Natural killer cell treated with Interleukin-12 subunit alpha and Interleukin-12 subunit beta and Interleukin-15 and Interleukin-18, amount 100 ng/mL, for 72 hours (primary cell): ENCODE measurements around the gene CCDC148. TPM values are rescaled to one million over a fixed set of nuclear protein-coding genes. Genes with fewer than 3 reads are reported as not detected.

Source experiments
- ATAC-seq, 2 donors: fragments of 150-1000 bp; cut with Tn5 transposase in 1 of 2; sonication (Bioruptor Pico), chemical (Tn5 transposase) in 1 of 2; 2 replicates each; pipeline ENCODE4 v1.10.0; 2021
- DNase-seq: peaks from one replicate; pipeline ENCODE4 v3.0.0; 2022; ENCODE audit warnings: low spot score
- H3K27ac Mint-ChIP-seq, 2 donors: 1 replicate in 1 of 2; 2 replicates in 1 of 2; pipeline ENCODE4 v1.8.0; 2022; ENCODE audit warnings: mixed read lengths in 2 of 2, mild to moderate bottlenecking in 1 of 2, moderate library complexity in 1 of 2
- H3K27me3 Mint-ChIP-seq, 2 donors: 1 replicate in 1 of 2; 2 replicates in 1 of 2; pipeline ENCODE4 v1.8.0; 2022; ENCODE audit warnings: mixed read lengths in 2 of 2
- H3K36me3 Mint-ChIP-seq: one replicate; pipeline ENCODE4 v1.8.0; 2022; ENCODE audit warnings: mixed read lengths
- H3K4me1 Mint-ChIP-seq, 2 donors: 1 replicate in 1 of 2; 2 replicates in 1 of 2; pipeline ENCODE4 v1.8.0; 2022; ENCODE audit warnings: low read depth in 2 of 2, mixed read lengths in 2 of 2, mild to moderate bottlenecking in 1 of 2
- H3K4me3 Mint-ChIP-seq: one replicate; pipeline ENCODE4 v1.8.0; 2022; ENCODE audit warnings: mixed read lengths
- H3K9me3 Mint-ChIP-seq: 2 replicates; pipeline ENCODE4 v1.8.0; 2022; ENCODE audit warnings: mixed read lengths
- total RNA-seq, 2 donors: library from RNA; stranded (reverse); gene quantifications; one replicate each; pipeline ENCODE4 v1.2.3, GENCODE V29; 2022

Gene CCDC148
- total RNA-seq, 2 donors from 2014 or later = not detected

DNA sequence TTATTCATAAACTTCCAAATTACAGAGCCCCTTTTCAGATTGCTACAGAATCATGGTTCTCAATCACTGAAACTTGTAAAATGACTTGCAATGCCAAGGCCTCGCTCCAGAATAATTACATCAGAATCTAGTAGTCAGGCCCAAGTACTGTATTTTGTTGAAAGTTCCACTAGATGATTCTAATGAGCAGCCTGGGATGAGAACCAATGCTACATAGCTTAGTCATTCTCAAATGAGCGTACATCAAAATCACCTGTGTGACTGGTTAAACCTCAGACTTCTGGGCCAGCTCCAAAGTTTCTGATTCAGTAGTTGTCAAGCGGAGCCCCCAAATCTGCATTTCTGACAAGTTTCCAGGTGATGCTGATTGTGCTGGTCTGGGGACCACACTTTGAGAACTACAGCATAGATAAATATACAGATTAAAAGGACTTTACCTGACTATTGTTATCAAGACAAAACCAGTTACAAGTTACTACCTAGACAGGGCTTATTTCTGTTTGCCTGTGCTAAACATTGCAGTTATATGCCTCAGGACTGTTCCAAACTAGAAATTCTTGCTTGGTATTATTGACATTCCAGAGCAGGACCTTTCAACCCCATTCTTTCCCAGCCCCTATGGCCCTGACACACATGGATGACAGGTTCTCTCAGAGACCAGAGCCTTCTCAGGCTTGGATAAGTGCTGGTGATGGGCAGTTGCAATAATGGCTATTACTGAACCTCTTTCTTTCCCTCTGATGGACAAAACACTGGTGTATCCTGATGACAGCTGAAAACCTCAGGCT is 271.8 kb downstream of the CCDC148 start:
- ATAC-seq (no peak), DNase-seq (no peak)
- H3K27ac Mint-ChIP-seq = no peak overlapping the region
- no peaks in the 10 kb centered on the region for H3K36me3 Mint-ChIP-seq
- H3K9me3 Mint-ChIP-seq = no peaks in the 10 kb centered on the region
- peaks cover 0 to 3% of the 10 kb centered on the region in 2 donors for H3K4me1 Mint-ChIP-seq
- H3K4me3 Mint-ChIP-seq = no peak overlapping the region
- peaks cover 15 to 17% of the 10 kb centered on the region in 2 donors for H3K27me3 Mint-ChIP-seq

DNA sequence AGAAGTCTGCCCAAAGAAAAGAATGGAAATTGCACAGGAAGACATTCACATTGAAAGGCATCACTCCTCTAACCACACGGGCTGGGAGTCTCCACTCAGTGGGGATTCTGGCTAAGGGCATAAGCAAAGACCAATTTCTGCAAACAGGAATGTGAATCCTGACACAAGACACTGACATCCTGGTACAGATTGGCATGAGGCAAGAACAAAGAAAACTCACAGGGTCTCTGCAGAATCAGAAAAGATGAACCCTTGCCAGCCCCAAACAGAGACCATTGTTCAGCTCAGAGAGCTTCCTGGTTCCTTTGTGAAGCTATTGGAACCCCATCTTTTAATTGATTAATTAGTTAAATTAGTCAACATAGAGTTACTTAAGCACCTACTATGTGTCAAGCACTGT is 272.6 kb downstream of the CCDC148 start:
- H3K27me3 Mint-ChIP-seq = peaks cover 15% of the 10 kb centered on the region in 2 donors
- DNase-seq = no peak
- H3K27ac Mint-ChIP-seq = no peak overlapping the region
- no peak overlapping the region for H3K4me3 Mint-ChIP-seq
- H3K9me3 Mint-ChIP-seq = no peaks in the 10 kb centered on the region
- no peaks in the 10 kb centered on the region for H3K36me3 Mint-ChIP-seq
- no peak for ATAC-seq
- no peaks in the 10 kb centered on the region for H3K4me1 Mint-ChIP-seq

DNA sequence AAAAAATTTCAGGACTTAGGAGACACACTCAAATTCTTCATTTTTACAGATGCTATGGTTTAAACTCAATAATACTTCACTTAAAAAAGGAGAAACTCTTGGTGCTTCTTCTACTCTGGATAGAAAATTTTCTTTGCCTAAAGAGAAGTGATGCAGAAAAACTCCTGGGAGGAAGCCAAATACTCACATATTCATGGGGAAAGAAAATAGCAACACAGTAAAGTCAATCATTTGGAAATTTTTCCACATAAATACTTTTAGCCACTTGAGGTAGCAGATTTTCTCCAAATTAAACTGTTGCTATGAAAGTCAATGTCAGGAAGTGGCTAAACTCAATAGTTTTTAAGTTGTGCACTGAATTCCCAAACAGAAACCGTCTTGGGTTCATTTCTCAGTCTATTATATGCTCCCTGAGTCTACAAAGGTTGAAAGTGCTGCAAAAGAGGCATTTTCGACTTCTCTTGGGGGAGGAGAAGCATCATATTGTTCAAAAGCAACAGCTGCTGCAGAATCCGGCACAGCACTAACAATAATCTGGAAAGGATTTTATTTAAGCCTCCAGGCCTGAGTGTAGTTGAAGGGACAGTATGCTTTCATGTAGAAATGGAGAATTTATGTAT is 273.8 kb downstream of the CCDC148 start:
- H3K4me1 Mint-ChIP-seq = no peaks in the 10 kb centered on the region
- ATAC-seq = no peak

DNA sequence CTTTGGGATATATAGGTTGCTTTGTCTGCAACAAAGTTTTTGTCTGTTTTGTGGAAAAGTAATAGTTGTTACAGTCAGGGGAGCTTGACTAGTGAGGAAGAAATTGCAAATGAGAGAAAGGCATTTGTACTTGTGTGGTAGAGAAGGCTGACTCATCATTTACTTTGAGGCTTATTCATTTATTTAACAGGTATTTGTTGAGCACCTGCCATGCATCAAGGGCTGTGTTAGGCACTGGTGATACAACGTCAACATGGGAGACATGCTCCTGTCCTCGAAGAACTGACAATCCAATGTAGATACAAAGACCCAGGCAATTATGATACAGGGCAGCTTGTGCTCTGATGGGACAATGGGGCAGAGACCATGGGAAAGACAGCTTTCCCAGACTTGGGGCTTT is 275.4 kb downstream of the CCDC148 start:
- Mint-ChIP-seq H3K9me3 (no peaks in the 10 kb centered on the region), H3K36me3 (no peaks in the 10 kb centered on the region), H3K4me1 (no peaks in the 10 kb centered on the region), H3K27me3 (peaks cover 15% of the 10 kb centered on the region in 2 donors), H3K27ac (no peak overlapping the region), H3K4me3 (no peak overlapping the region)
- ATAC-seq = no peak
- no peak for DNase-seq

More for the DNA sequence above, 273.8 kb downstream of the CCDC148 start:
- Mint-ChIP-seq H3K27me3 (peaks cover 15% of the 10 kb centered on the region in 2 donors), H3K27ac (no peak overlapping the region), H3K4me3 (no peak overlapping the region), H3K36me3 (no peaks in the 10 kb centered on the region), H3K9me3 (no peaks in the 10 kb centered on the region)
- no peak for DNase-seq

DNA sequence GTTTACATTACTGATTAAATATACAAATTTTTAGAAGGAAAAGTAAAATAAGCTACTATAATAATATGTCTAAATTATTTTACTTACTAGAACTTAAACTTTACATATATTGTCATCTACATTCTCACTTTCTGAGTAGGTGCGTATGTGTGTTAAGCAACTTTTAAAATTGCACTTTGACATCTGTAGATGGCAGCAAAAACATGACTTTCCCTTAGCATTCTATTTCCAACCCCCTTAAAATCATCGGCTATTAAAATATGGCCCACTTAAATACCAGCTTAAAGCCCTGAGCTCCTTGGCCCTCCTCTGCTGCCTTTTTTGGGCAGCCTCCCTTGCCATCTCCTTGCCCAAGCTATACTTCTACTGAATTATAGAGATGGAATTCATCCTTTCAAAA is 276.9 kb downstream of the CCDC148 start:
- no peak for DNase-seq

DNA sequence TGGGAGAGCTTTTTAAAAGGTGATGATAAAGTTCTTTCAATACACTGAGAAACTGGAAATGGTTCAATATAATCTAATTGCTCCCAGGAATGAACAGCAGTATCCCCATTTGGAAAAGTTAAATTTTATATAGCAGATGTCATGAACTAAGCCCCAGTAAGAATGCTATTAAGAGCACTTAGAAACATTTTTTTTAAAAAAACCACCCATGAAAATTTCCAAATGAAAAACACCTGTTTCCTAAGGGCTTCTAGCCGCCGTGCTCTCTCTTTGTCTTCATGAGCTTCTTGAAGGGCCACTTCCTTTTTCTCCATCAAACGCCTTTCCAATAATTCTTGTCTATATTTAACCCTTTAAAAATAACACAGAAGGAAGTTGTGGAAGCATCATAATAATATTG is 277.9 kb downstream of the CCDC148 start:
- DNase-seq = no peak
- H3K36me3 Mint-ChIP-seq = no peaks in the 10 kb centered on the region
- H3K27me3 Mint-ChIP-seq = peaks cover 15 to 25% of the 10 kb centered on the region in 2 donors
- no peaks in the 10 kb centered on the region for H3K4me1 Mint-ChIP-seq
- no peak overlapping the region for H3K27ac Mint-ChIP-seq
- no peaks in the 10 kb centered on the region for H3K9me3 Mint-ChIP-seq
- no peak for ATAC-seq
- no peak overlapping the region for H3K4me3 Mint-ChIP-seq

More for the DNA sequence above, 276.9 kb downstream of the CCDC148 start:
- Mint-ChIP-seq H3K27me3 (peaks cover 15 to 25% of the 10 kb centered on the region in 2 donors), H3K9me3 (no peaks in the 10 kb centered on the region), H3K4me1 (no peaks in the 10 kb centered on the region), H3K27ac (no peak overlapping the region), H3K36me3 (no peaks in the 10 kb centered on the region), H3K4me3 (no peak overlapping the region)
- no peak for ATAC-seq

DNA sequence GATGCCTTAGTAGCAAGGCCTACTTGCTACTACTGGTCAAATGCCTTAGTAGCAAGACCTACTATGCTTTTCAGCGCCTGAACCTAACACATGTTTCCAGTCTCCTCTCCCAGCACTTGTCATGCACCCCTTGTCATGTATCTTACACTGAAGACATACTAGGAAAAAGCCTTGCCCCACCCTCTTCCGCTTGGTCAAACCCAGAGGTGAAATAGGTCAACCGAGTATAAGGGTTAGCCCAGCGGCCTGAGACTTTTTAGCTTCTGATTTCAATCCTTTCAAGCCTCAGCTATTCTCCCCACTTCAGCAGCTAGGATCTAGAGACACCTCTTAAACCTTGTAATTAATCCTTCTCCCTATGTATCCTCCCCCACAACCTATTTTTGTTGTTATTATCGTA is 281.6 kb downstream of the CCDC148 start:
- H3K4me3 Mint-ChIP-seq = no peak overlapping the region

DNA sequence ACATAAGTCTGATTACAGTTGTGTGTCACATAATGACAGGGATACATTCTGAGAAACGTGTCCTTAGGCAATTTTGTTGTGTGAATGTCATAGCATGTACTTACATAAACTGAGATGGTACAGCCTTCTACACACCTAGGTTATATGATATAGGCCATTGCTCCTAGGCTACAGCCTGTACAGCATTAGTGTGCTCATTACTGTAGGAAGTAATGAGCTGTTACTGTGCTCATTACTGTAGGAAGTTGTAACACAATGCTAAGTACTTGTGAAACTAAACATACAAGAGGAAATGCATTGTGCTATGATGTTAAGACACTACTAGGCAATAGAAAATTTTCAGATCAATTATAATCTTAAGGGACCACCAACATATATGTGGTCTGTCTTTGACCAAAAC is 282.1 kb downstream of the CCDC148 start:
- DNase-seq (no peak), ATAC-seq (no peak)
- Mint-ChIP-seq H3K4me1 (no peaks in the 10 kb centered on the region), H3K27me3 (peaks cover 4 to 21% of the 10 kb centered on the region in 2 donors), H3K36me3 (no peaks in the 10 kb centered on the region), H3K9me3 (no peaks in the 10 kb centered on the region), H3K27ac (no peak overlapping the region), H3K4me3 (no peak overlapping the region)

More for the DNA sequence above, 281.6 kb downstream of the CCDC148 start:
- ATAC-seq = no peak
- no peak for DNase-seq
- Mint-ChIP-seq H3K27ac (no peak overlapping the region), H3K36me3 (no peaks in the 10 kb centered on the region), H3K4me1 (no peaks in the 10 kb centered on the region), H3K9me3 (no peaks in the 10 kb centered on the region), H3K27me3 (peaks cover 4 to 21% of the 10 kb centered on the region in 2 donors)

DNA sequence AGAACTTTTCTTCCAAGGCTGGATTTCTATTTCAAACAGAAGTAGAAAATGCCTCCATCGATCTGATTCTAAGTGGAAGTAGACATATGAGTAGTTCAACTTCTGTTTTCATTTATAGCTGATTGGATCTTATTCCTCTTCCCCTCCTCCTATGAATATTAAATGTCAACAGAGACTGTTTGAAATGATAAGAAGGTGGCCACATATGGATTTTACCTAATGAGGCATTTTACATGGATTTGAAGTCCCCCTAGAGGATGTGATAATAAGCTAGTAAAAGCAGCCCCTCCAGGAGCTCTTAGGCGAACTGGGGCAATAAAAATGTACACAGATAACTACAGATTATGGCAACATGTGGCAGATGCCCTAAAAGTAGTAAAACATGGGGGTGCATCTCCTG is 283.8 kb downstream of the CCDC148 start:
- no peak for ATAC-seq
- no peaks in the 10 kb centered on the region for H3K9me3 Mint-ChIP-seq
- H3K4me3 Mint-ChIP-seq = no peak overlapping the region
- H3K36me3 Mint-ChIP-seq = no peaks in the 10 kb centered on the region
- DNase-seq = no peak
- peaks cover 4 to 29% of the 10 kb centered on the region in 2 donors for H3K27me3 Mint-ChIP-seq
- no peaks in the 10 kb centered on the region for H3K4me1 Mint-ChIP-seq
- no peak overlapping the region for H3K27ac Mint-ChIP-seq

DNA sequence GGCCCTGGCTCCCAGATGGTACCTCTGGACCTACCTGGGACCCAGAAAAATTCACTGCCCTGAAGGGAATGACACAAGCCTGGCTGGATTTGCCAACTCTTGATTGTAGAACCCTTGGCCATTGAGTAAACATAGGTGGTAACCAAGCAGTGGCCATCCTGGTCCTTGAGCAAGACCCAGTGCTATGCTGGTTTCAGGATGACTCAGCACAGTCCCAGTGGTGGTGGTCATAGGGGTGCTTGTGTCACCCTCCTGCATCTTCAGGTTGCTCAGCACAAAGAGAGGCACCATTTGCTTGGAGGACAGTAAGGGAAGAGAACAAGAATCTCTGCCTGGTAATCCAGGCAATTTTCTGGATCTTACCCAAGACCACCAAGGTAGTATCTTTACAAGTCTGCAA is 302.0 kb downstream of the CCDC148 start:
- ATAC-seq = no peak
- H3K27ac Mint-ChIP-seq = no peak overlapping the region

DNA sequence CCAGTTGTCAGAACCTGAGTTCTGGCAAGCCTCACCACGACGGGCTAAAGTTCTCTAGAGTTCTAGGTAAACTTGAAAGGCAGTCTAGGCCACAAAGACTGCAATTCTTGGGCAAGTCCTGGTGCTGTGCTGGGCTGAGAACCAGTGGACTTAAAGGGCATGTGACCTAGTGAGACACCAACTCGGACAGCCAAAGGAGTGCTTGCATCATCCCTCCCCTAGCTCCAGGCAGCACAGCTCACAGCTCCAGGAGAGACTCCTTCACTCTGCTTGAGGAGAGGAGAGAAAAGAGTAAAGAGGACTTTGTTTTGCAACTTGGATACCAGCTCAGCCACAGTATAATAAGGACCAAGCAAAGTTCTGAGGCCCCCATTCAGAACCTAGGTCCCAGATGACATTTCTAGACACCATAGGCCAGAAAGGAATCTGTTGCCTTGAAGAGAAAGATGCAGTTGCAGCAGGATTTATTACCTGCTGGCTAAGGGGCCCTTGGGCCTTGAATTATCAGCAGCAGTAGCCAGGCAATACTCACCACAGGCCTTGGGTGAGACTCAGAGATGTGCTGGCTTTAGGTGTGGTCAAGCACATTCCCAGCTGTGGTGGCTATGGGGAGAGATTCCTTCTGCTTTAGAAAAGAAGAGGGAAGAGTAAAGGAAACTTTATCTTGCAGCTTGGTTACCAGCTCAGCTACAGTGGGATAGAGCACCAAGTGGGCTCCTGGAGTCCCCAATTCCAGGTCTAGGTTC is 303.1 kb downstream of the CCDC148 start:
- DNase-seq = no peak
- no peak for ATAC-seq
- Mint-ChIP-seq H3K9me3 (peaks cover 3% of the 10 kb centered on the region), H3K4me1 (no peaks in the 10 kb centered on the region), H3K4me3 (no peak overlapping the region), H3K27me3 (no peaks in the 10 kb centered on the region), H3K27ac (no peak overlapping the region), H3K36me3 (no peaks in the 10 kb centered on the region)

More for the DNA sequence above, 302.0 kb downstream of the CCDC148 start:
- no peak for DNase-seq
- Mint-ChIP-seq H3K27me3 (peaks cover 2 to 4% of the 10 kb centered on the region in 2 donors), H3K4me3 (no peak overlapping the region), H3K36me3 (no peaks in the 10 kb centered on the region), H3K9me3 (peaks cover 3% of the 10 kb centered on the region), H3K4me1 (no peaks in the 10 kb centered on the region)

DNA sequence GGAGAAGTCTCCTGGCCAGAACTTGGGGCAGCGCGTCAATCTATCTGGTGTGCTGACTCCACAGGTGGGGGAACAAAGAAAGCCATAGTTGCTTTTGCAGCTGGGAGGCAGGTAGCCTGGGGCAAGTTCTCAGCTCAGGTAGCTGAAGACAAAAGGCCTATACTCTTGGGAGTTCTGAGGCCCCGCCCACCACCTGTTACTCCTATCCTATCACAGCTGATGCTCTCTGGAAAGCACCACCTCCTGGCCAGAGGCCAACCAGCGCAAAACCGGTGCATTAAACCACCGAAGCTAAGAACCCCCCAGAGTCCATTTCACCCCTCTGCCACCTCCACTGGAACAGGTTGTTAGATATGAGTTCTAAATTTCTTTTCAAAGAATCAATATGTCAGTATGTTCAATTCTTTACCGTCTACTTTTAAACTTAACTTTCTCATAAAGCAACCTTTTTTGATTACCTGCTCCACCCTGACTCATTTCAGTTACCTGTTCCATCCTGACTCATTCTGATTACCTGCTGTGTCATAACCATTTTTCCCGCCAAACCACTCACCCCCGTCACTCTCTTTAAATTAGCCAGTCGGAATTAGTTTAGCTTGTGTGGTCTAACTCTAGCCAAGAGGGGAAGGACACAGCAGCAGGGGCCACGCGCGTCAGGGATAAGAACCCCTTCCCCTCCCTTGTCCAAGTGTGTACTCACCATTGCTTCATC is 311.5 kb downstream of the CCDC148 start:
- peaks cover 0 to 17% of the 10 kb centered on the region in 2 donors for H3K27me3 Mint-ChIP-seq
- H3K27ac Mint-ChIP-seq = no peak overlapping the region
- no peak overlapping the region for H3K4me3 Mint-ChIP-seq
- no peak for DNase-seq
- no peaks in the 10 kb centered on the region for H3K4me1 Mint-ChIP-seq
- peaks cover 7% of the 10 kb centered on the region for H3K36me3 Mint-ChIP-seq
- peaks cover 8% of the 10 kb centered on the region for H3K9me3 Mint-ChIP-seq
- ATAC-seq = no peak

DNA sequence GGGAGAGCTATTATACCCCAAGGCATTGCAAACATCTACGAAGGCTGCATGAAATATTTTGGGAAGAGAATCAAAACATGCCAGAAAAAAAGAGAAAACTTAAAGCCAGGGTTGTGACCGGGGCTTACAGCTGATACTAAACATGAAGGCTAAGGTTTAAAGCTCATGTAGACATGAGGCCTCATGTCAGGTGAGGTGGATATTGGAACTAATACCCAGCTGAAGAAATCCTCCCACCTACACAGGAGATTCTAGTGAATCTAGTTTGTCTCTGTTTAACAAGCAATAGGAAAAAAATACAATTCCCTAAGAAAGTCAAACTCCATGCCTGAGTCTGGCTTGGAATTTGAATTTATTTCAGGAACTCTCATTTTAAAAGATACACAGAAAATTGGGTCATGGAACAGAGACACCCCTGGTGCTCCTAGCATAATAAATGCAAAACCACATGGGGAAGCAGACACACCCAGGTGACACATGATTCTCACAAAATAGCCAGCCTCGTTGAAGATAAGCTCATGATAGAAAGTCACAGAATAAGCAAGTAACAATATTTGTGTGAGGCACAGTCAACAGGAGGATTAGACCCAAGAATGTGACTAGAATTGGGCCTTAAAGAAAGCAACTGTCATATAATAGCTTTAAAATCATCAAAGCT is 312.7 kb downstream of the CCDC148 start:
- H3K27ac Mint-ChIP-seq = no peak overlapping the region
- H3K4me1 Mint-ChIP-seq = no peaks in the 10 kb centered on the region
- H3K9me3 Mint-ChIP-seq = peaks cover 8% of the 10 kb centered on the region
- ATAC-seq (no peak), DNase-seq (no peak)
- peaks cover 7% of the 10 kb centered on the region for H3K36me3 Mint-ChIP-seq
- no peak overlapping the region for H3K4me3 Mint-ChIP-seq
- peaks cover 0 to 17% of the 10 kb centered on the region in 2 donors for H3K27me3 Mint-ChIP-seq
